GM12892 (cell line): ENCODE data around the gene RAB40B.

Source experiments
- POLR2A ChIP-seq: IDR thresholded peaks from 2 replicates; pipeline ENCODE4 v1.6.1; 2011; ENCODE audit warnings: low read depth, low read length, control low read depth
- POLR2AphosphoS5 ChIP-seq: IDR thresholded peaks from 2 replicates; pipeline ENCODE4 v1.6.1; 2011; ENCODE audit warnings: low read depth, low read length, control low read depth

DNA sequence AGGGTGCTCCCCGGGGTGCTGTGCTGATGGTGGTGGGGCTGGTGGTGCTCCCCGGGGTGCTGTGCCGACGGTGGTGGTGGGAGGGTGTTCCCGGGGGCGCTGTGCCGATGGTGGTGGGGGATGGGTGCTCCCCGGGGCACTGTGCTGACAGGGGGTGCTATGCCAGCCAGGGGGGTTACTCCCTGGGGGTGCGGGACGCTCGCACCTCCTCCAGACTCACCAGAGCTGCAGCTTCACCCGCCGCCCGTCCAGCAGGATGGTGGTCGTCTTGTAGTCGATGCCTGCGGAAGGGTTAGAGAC is 34.3 kb downstream of the RAB40B start:
- TF ChIP-seq POLR2AphosphoS5 (no peak), POLR2A (no peak)
